WTC11 (cell line): ENCODE results near the gene CFAP299. TPM values are rescaled to one million over a fixed set of nuclear protein-coding genes. Genes with fewer than 3 reads are reported as not detected.
A peak's percentile ranks its signal among the peaks of the same experiment; 100 is the strongest.

Source experiments
- ATAC-seq: fragments of 200-7000 bp; cut with Tn5 transposase; 2 replicates; pipeline ENCODE4 v1.10.0; 2021; ENCODE audit warnings: mild to moderate bottlenecking, moderate library complexity
- CTCF ChIA-PET: fragments of 300-600 bp; sonication (Branson Sonifier 250); formaldehyde crosslinking; loops from one replicate; lab custom pipeline; 2021; ENCODE audit warnings: antibody characterized with exemption; lab: Charles Lee
- POLR2A ChIA-PET: fragments of 350-600 bp; sonication (Branson Sonifier 250); formaldehyde crosslinking; loops from one replicate; lab custom pipeline; 2021; ENCODE audit warnings: antibody characterized with exemption; lab: Charles Lee
- DNase-seq: peaks from one replicate; pipeline ENCODE4 v3.0.0; 2021; ENCODE audit warnings: low spot score
- H3K27ac Mint-ChIP-seq: 2 replicates; pipeline ENCODE4 v1.8.0; 2021; ENCODE audit warnings: mixed read lengths
- H3K27me3 Mint-ChIP-seq: 2 replicates; pipeline ENCODE4 v1.8.0; 2021; ENCODE audit warnings: low read depth, mild to moderate bottlenecking, moderate library complexity, mixed read lengths
- H3K36me3 Mint-ChIP-seq: 2 replicates; pipeline ENCODE4 v1.8.0; 2021; ENCODE audit warnings: mixed read lengths
- H3K4me1 Mint-ChIP-seq: 2 replicates; pipeline ENCODE4 v1.8.0; 2022; ENCODE audit warnings: mixed read lengths
- H3K4me3 Mint-ChIP-seq: 2 replicates; pipeline ENCODE4 v1.8.0; 2021; ENCODE audit warnings: mild to moderate bottlenecking, moderate library complexity, mixed read lengths
- H3K9me3 Mint-ChIP-seq: 2 replicates; pipeline ENCODE4 v1.8.0; 2021; ENCODE audit warnings: mixed read lengths
- ATF1 ChIP-seq: sonication (generic); formaldehyde crosslinking; IDR thresholded peaks from 2 replicates; pipeline ENCODE4 v1.8.1; 2023; ENCODE audit warnings: mild to moderate bottlenecking, moderate library complexity, missing genetic modification reagents
- CBFB ChIP-seq: sonication (generic); formaldehyde crosslinking; IDR thresholded peaks from 2 replicates; pipeline ENCODE4 v1.8.1; 2022; ENCODE audit warnings: mild to moderate bottlenecking, low read depth, missing genetic modification reagents
- CREB1 ChIP-seq: sonication (generic); formaldehyde crosslinking; IDR thresholded peaks from 2 replicates; pipeline ENCODE4 v1.8.0; 2023; ENCODE audit warnings: mild to moderate bottlenecking, missing genetic modification reagents
- ETV6 ChIP-seq: sonication (generic); formaldehyde crosslinking; IDR thresholded peaks from 2 replicates; pipeline ENCODE4 v1.8.1; 2022; ENCODE audit warnings: mild to moderate bottlenecking, missing genetic modification reagents
- FOXJ3 ChIP-seq: sonication (generic); formaldehyde crosslinking; IDR thresholded peaks from 2 replicates; pipeline ENCODE4 v1.9.0; 2021; ENCODE audit warnings: missing genetic modification reagents, mild to moderate bottlenecking, borderline replicate concordance
- JAZF1 ChIP-seq: fragments of 250-450 bp; sonication (Bioruptor Pico); IDR thresholded peaks from 2 replicates; pipeline ENCODE4 v1.9.0; 2021; ENCODE audit warnings: moderate library complexity, mild to moderate bottlenecking, inconsistent platforms
- NFE2L1 ChIP-seq: sonication (generic); formaldehyde crosslinking; IDR thresholded peaks from 2 replicates; pipeline ENCODE4 v1.8.1; 2023; ENCODE audit warnings: missing genetic modification reagents
- NR1H2 ChIP-seq: sonication (generic); formaldehyde crosslinking; IDR thresholded peaks from 2 replicates; pipeline ENCODE4 v1.9.0; 2021; ENCODE audit warnings: mild to moderate bottlenecking, moderate library complexity, missing genetic modification reagents
- NR3C1 ChIP-seq: sonication (generic); formaldehyde crosslinking; conservative IDR thresholded peaks from 2 replicates; pipeline ENCODE4 v1.8.1; 2023; ENCODE audit warnings: low read depth, mild to moderate bottlenecking, missing genetic modification reagents
- RELA ChIP-seq: sonication (generic); formaldehyde crosslinking; IDR thresholded peaks from 2 replicates; pipeline ENCODE4 v1.8.1; 2022; ENCODE audit warnings: missing genetic modification reagents, mild to moderate bottlenecking, borderline replicate concordance
- TP53 ChIP-seq: sonication (generic); formaldehyde crosslinking; IDR thresholded peaks from 2 replicates; pipeline ENCODE4 v1.8.1; 2023; ENCODE audit warnings: mild to moderate bottlenecking, missing genetic modification reagents
- ZBTB21 ChIP-seq: sonication (generic); formaldehyde crosslinking; IDR thresholded peaks from 2 replicates; pipeline ENCODE4 v1.8.1; 2023; ENCODE audit warnings: mild to moderate bottlenecking, missing genetic modification reagents, borderline replicate concordance
- ZNF121 ChIP-seq: sonication (generic); formaldehyde crosslinking; IDR thresholded peaks from 2 replicates; pipeline ENCODE4 v1.8.0; 2023; ENCODE audit warnings: missing genetic modification reagents
- ZNF423 ChIP-seq: fragments of 250-450 bp; sonication (Bioruptor Pico); IDR thresholded peaks from 2 replicates; pipeline ENCODE4 v2.1.2; 2022; ENCODE audit warnings: mild to moderate bottlenecking, moderate library complexity
- total RNA-seq: library from RNA; stranded (reverse); gene quantifications from 3 replicates; pipeline ENCODE4 v1.2.3, GENCODE V29; 2021
- TF ChIP-seq, protein P1 (sequence below): sonication (generic); formaldehyde crosslinking; IDR thresholded peaks from 2 replicates; pipeline ENCODE4 v1.8.0; 2023; ENCODE audit warnings: missing genetic modification reagents, mild to moderate bottlenecking, borderline replicate concordance
- TF ChIP-seq, protein P2 (sequence below): sonication (generic); formaldehyde crosslinking; IDR thresholded peaks from 2 replicates; pipeline ENCODE4 v1.8.0; 2023; ENCODE audit warnings: missing genetic modification reagents
- TF ChIP-seq, protein P3 (sequence below): sonication (generic); formaldehyde crosslinking; IDR thresholded peaks from 2 replicates; pipeline ENCODE4 v1.8.1; 2022; ENCODE audit warnings: low read depth, mild to moderate bottlenecking, moderate library complexity, missing genetic modification reagents, borderline replicate concordance
- TF ChIP-seq, protein P4 (sequence below): sonication (generic); formaldehyde crosslinking; IDR thresholded peaks from 2 replicates; pipeline ENCODE4 v1.8.1; 2022; ENCODE audit warnings: mild to moderate bottlenecking, missing genetic modification reagents, moderate library complexity, borderline replicate concordance
- TF ChIP-seq, protein P5 (sequence below): sonication (generic); formaldehyde crosslinking; IDR thresholded peaks from 2 replicates; pipeline ENCODE4 v1.8.1; 2023; ENCODE audit warnings: mild to moderate bottlenecking, missing genetic modification reagents
- TF ChIP-seq, protein P6 (sequence below): sonication (generic); formaldehyde crosslinking; IDR thresholded peaks from 2 replicates; pipeline ENCODE4 v1.8.0; 2022; ENCODE audit warnings: mild to moderate bottlenecking, missing genetic modification reagents
- TF ChIP-seq, protein P7 (sequence below): sonication (generic); formaldehyde crosslinking; IDR thresholded peaks from 2 replicates; pipeline ENCODE4 v1.8.0; 2022; ENCODE audit warnings: mild to moderate bottlenecking, missing genetic modification reagents

CFAP299 gene
- total RNA-seq, 1 experiment from 2014 or later = not detected

DNA sequence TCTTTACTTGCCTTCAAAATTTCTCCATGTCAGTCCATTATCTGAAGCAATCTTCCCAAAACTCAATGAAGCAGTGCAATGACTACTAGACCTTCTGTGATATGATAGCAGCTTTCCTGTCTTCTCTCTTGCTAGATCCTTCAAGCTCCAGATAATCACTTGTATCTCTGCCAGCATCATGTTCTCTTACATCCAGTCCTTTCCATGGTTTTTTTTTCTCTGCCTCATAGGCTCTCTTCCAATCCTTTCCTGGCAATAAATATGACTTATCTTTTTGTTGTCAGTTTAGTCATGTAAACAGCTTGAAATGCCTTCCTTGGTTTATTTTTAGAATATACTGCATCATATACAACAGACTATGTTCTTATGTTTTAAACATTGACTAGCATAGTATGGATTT, 193.5 kb downstream of the CFAP299 start:
- Mint-ChIP-seq H3K36me3 (no peaks in the 10 kb centered on the region), H3K4me3 (no peak overlapping the region), H3K27me3 (no peaks in the 10 kb centered on the region), H3K4me1 (peaks cover 36% of the 10 kb centered on the region), H3K27ac (no peak overlapping the region), H3K9me3 (peaks cover 6% of the 10 kb centered on the region)
- TF ChIP-seq, protein P1, sequence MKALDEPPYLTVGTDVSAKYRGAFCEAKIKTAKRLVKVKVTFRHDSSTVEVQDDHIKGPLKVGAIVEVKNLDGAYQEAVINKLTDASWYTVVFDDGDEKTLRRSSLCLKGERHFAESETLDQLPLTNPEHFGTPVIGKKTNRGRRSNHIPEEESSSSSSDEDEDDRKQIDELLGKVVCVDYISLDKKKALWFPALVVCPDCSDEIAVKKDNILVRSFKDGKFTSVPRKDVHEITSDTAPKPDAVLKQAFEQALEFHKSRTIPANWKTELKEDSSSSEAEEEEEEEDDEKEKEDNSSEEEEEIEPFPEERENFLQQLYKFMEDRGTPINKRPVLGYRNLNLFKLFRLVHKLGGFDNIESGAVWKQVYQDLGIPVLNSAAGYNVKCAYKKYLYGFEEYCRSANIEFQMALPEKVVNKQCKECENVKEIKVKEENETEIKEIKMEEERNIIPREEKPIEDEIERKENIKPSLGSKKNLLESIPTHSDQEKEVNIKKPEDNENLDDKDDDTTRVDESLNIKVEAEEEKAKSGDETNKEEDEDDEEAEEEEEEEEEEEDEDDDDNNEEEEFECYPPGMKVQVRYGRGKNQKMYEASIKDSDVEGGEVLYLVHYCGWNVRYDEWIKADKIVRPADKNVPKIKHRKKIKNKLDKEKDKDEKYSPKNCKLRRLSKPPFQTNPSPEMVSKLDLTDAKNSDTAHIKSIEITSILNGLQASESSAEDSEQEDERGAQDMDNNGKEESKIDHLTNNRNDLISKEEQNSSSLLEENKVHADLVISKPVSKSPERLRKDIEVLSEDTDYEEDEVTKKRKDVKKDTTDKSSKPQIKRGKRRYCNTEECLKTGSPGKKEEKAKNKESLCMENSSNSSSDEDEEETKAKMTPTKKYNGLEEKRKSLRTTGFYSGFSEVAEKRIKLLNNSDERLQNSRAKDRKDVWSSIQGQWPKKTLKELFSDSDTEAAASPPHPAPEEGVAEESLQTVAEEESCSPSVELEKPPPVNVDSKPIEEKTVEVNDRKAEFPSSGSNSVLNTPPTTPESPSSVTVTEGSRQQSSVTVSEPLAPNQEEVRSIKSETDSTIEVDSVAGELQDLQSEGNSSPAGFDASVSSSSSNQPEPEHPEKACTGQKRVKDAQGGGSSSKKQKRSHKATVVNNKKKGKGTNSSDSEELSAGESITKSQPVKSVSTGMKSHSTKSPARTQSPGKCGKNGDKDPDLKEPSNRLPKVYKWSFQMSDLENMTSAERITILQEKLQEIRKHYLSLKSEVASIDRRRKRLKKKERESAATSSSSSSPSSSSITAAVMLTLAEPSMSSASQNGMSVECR (CRISPR knock-in tag) = no peak
- TF ChIP-seq NFE2L1 (CRISPR knock-in tag) (no peak), CBFB (CRISPR knock-in tag) (no peak), FOXJ3 (CRISPR knock-in tag) (no peak), RELA (CRISPR knock-in tag) (no peak), JAZF1 (no peak), ZNF423 (CRISPR knock-in tag) (no peak)
- TF ChIP-seq, protein P2, sequence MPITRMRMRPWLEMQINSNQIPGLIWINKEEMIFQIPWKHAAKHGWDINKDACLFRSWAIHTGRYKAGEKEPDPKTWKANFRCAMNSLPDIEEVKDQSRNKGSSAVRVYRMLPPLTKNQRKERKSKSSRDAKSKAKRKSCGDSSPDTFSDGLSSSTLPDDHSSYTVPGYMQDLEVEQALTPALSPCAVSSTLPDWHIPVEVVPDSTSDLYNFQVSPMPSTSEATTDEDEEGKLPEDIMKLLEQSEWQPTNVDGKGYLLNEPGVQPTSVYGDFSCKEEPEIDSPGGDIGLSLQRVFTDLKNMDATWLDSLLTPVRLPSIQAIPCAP (CRISPR knock-in tag) = no peak
- TF ChIP-seq, protein P3, sequence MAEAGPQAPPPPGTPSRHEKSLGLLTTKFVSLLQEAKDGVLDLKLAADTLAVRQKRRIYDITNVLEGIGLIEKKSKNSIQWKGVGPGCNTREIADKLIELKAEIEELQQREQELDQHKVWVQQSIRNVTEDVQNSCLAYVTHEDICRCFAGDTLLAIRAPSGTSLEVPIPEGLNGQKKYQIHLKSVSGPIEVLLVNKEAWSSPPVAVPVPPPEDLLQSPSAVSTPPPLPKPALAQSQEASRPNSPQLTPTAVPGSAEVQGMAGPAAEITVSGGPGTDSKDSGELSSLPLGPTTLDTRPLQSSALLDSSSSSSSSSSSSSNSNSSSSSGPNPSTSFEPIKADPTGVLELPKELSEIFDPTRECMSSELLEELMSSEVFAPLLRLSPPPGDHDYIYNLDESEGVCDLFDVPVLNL (CRISPR knock-in tag) = no peak
- TF ChIP-seq, protein P4, sequence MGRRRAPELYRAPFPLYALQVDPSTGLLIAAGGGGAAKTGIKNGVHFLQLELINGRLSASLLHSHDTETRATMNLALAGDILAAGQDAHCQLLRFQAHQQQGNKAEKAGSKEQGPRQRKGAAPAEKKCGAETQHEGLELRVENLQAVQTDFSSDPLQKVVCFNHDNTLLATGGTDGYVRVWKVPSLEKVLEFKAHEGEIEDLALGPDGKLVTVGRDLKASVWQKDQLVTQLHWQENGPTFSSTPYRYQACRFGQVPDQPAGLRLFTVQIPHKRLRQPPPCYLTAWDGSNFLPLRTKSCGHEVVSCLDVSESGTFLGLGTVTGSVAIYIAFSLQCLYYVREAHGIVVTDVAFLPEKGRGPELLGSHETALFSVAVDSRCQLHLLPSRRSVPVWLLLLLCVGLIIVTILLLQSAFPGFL (CRISPR knock-in tag) = no peak
- TF ChIP-seq, protein P5, sequence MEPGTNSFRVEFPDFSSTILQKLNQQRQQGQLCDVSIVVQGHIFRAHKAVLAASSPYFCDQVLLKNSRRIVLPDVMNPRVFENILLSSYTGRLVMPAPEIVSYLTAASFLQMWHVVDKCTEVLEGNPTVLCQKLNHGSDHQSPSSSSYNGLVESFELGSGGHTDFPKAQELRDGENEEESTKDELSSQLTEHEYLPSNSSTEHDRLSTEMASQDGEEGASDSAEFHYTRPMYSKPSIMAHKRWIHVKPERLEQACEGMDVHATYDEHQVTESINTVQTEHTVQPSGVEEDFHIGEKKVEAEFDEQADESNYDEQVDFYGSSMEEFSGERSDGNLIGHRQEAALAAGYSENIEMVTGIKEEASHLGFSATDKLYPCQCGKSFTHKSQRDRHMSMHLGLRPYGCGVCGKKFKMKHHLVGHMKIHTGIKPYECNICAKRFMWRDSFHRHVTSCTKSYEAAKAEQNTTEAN (CRISPR knock-in tag) = no peak
- CTCF ChIA-PET = no interaction called here
- DNase-seq (no peak), ATAC-seq (no peak)
- POLR2A ChIA-PET = no interaction called here

DNA sequence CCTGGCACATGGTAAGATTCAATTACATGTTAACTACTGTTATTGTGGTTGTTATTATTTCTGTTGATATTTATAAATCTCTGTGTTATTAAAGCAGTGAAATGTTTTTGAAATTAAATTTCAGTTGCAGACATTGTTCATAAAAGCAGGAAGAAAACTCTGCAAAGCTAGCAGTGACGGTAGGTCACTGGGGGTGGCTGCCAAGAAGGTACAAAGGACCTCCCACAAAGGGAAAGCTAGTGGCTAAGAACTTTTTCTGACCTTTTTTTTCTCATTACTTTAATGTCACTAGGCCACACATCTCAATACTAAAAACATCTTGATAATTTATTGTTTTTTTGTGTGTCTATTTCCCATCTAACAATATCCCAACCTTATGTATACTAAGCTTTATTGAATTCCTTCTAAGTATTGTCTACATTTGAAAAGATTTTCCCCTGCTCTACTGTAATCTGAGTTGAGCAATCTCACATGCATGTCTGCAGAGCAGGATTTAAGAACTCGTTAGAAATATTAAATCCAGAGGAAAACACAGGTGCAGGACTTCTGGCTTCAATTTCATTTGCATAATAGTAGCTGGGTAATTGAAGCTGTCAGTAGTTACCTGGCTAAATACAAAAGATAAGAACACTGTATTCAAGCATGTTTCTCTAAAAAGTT, 197.3 kb downstream of the CFAP299 start:
- CTCF ChIA-PET = no interaction called here
- no peak for DNase-seq
- peak; percentile 60 for ATAC-seq
- POLR2A ChIA-PET = no interaction called here
- peak overlapping the region; percentile 86 for H3K27ac Mint-ChIP-seq
- no peaks in the 10 kb centered on the region for H3K9me3 Mint-ChIP-seq
- peak overlapping the region; percentile 5; the same call in 1 of the 2 replicates for H3K4me3 Mint-ChIP-seq
- H3K4me1 Mint-ChIP-seq = peaks cover 44% of the 10 kb centered on the region
- no peaks in the 10 kb centered on the region for H3K27me3 Mint-ChIP-seq
- TF ChIP-seq CREB1 (CRISPR knock-in tag) (no peak), NR1H2 (no peak), ATF1 (no peak), ZNF121 (no peak), ZBTB21 (CRISPR knock-in tag) (no peak), TP53 (CRISPR knock-in tag) (no peak), ETV6 (CRISPR knock-in tag) (no peak), NR3C1 (no peak), RELA (CRISPR knock-in tag) (no peak)
- TF ChIP-seq, protein P6, sequence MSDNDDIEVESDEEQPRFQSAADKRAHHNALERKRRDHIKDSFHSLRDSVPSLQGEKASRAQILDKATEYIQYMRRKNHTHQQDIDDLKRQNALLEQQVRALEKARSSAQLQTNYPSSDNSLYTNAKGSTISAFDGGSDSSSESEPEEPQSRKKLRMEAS (CRISPR knock-in tag) = no peak
- TF ChIP-seq, protein P7, sequence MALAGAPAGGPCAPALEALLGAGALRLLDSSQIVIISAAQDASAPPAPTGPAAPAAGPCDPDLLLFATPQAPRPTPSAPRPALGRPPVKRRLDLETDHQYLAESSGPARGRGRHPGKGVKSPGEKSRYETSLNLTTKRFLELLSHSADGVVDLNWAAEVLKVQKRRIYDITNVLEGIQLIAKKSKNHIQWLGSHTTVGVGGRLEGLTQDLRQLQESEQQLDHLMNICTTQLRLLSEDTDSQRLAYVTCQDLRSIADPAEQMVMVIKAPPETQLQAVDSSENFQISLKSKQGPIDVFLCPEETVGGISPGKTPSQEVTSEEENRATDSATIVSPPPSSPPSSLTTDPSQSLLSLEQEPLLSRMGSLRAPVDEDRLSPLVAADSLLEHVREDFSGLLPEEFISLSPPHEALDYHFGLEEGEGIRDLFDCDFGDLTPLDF = no peak
- TF ChIP-seq, protein P2 (CRISPR knock-in tag) = no peak
- TF ChIP-seq, protein P4 (CRISPR knock-in tag) = no peak
- H3K36me3 Mint-ChIP-seq = no peaks in the 10 kb centered on the region
